SK-N-SH treated with all-trans-retinoic acid at 6 μM for 48 hours (cell line): Measurements from ENCODE around the gene NPAS3.

Experiments used
- ARNTL ChIP-seq: fragments of 450-650 bp; formaldehyde crosslinking; IDR thresholded peaks from 2 replicates; pipeline ENCODE4 v1.5.0; 2020; ENCODE audit warnings: low read depth, mild to moderate bottlenecking, moderate library complexity, borderline replicate concordance
- BACH2 ChIP-seq: fragments of 250-450 bp; sonication (Bioruptor Pico); IDR thresholded peaks from 2 replicates; pipeline ENCODE4 v1.9.0; 2021; ENCODE audit warnings: mild to moderate bottlenecking, borderline replicate concordance
- CREB5 ChIP-seq: fragments of 250-450 bp; sonication (Bioruptor Pico); IDR thresholded peaks from 2 replicates; pipeline ENCODE4 v1.5.1; 2020; ENCODE audit warnings: low read depth, mild to moderate bottlenecking, moderate library complexity
- CSRNP3 ChIP-seq: fragments of 250-450 bp; sonication (Bioruptor Pico); IDR thresholded peaks from 2 replicates; pipeline ENCODE4 v1.5.1; 2021; ENCODE audit warnings: mild to moderate bottlenecking, moderate library complexity
- ISL1 ChIP-seq: fragments of 250-450 bp; sonication (Bioruptor Pico); IDR thresholded peaks from 2 replicates; pipeline ENCODE4 v2.1.2; 2022; ENCODE audit warnings: mild to moderate bottlenecking, moderate library complexity
- OSR1 ChIP-seq: fragments of 250-450 bp; sonication (Bioruptor Pico); IDR thresholded peaks from 2 replicates; pipeline ENCODE4 v1.8.0; 2022; ENCODE audit warnings: moderate library complexity, mild to moderate bottlenecking, inconsistent platforms
- PATZ1 ChIP-seq: fragments of 250-450 bp; sonication (Bioruptor Pico); IDR thresholded peaks from 2 replicates; pipeline ENCODE4 v1.8.0; 2020; ENCODE audit warnings: mild to moderate bottlenecking, moderate library complexity, borderline replicate concordance
- POU6F1 ChIP-seq: fragments of 250-450 bp; sonication (Bioruptor Pico); IDR thresholded peaks from 2 replicates; pipeline ENCODE4 v1.8.0; 2021; ENCODE audit warnings: low read depth, mild to moderate bottlenecking, moderate library complexity, borderline replicate concordance
- RARB ChIP-seq: fragments of 250-450 bp; sonication (Bioruptor Pico); IDR thresholded peaks from 2 replicates; pipeline ENCODE4 v1.8.0; 2021; ENCODE audit warnings: mild to moderate bottlenecking, moderate library complexity
- TOX ChIP-seq: fragments of 250-450 bp; sonication (Bioruptor Pico); IDR thresholded peaks from 2 replicates; pipeline ENCODE4 v1.8.0; 2021; ENCODE audit warnings: mild to moderate bottlenecking, moderate library complexity, borderline replicate concordance
- ZFP3 ChIP-seq: fragments of 250-450 bp; sonication (Bioruptor Pico); IDR thresholded peaks from 2 replicates; pipeline ENCODE4 v1.5.0; 2020; ENCODE audit warnings: mild to moderate bottlenecking, moderate library complexity
- ZFP30 ChIP-seq: fragments of 450-650 bp; formaldehyde crosslinking; IDR thresholded peaks from 2 replicates; pipeline ENCODE4 v1.5.0; 2022; ENCODE audit warnings: mild to moderate bottlenecking, moderate library complexity
- ZNF70 ChIP-seq: fragments of 450-650 bp; formaldehyde crosslinking; IDR thresholded peaks from 2 replicates; pipeline ENCODE4 v1.5.0; 2020; ENCODE audit warnings: mild to moderate bottlenecking, moderate library complexity
- ZNF8 ChIP-seq: fragments of 450-650 bp; formaldehyde crosslinking; IDR thresholded peaks from 2 replicates; pipeline ENCODE4 v1.5.0; 2020; ENCODE audit warnings: mild to moderate bottlenecking, moderate library complexity

GRCh38 chr14:33505266-33505962, 566.7 kb downstream of the NPAS3 start:
- no peak for TF ChIP-seq ZFP3
- TF ChIP-seq ARNTL (CRISPR knock-in tag), result no peak
- TF ChIP-seq OSR1 (CRISPR knock-in tag), result no peak
- no peak for TF ChIP-seq RARB
- TF ChIP-seq ISL1 (CRISPR knock-in tag), result no peak
- TF ChIP-seq ZFP30 (CRISPR knock-in tag), result no peak
- no peak for TF ChIP-seq BACH2 (CRISPR knock-in tag)
- TF ChIP-seq ZNF8 (CRISPR knock-in tag), result no peak
- TF ChIP-seq POU6F1, result no peak
- TF ChIP-seq PATZ1 (CRISPR knock-in tag), result no peak
- no peak for TF ChIP-seq TOX (CRISPR knock-in tag)
- no peak for TF ChIP-seq CREB5 (CRISPR knock-in tag)
- TF ChIP-seq CSRNP3 (CRISPR knock-in tag), result no peak
- TF ChIP-seq ZNF70 (CRISPR knock-in tag), result no peak
